Measurements from ENCODE around the gene RPL19. TPM values are rescaled to one million over a fixed set of nuclear protein-coding genes. Genes with fewer than 3 reads are reported as not detected.

Gene RPL19
- 1,000 to 10,000 TPM; 2,432 to 2,485 TPM for total RNA-seq

GRCh38 chr17:39200070-39200879 is at the start of gene RPL19:
Gene RPL19, plus strand, starts transcription at chr17:39200283. Its CDS starts 62 bp downstream, at chr17:39200345.
- no peaks in the 10 kb centered on the region for H3K27me3 Mint-ChIP-seq
- peak within 1 kb of the TSS; percentile 83 for H3K4me3 Mint-ChIP-seq
- H3K27ac Mint-ChIP-seq, result peak within 1 kb of the TSS; percentile 98
- no peaks in the 10 kb centered on the region for H3K9me3 Mint-ChIP-seq
- ATAC-seq (replicated peaks), result peak; percentile 73
- H3K4me1 Mint-ChIP-seq, result peaks cover 13% of the 10 kb centered on the region
- H3K36me3 Mint-ChIP-seq (ENCODE audit: low read depth), result peaks cover 56% of the 10 kb centered on the region

GRCh38 chr17:39150795-39151149 is 49.3 kb upstream of the RPL19 start:
- ATAC-seq (replicated peaks), result no peak

GRCh38 chr17:39151150-39151942 is 48.7 kb upstream of the RPL19 start, which contains the start of gene PLXDC1:
Gene PLXDC1, minus strand, starts transcription at chr17:39151637. Its CDS starts 200 bp downstream, at chr17:39151437.
- Mint-ChIP-seq H3K27me3 (peaks cover 5% of the 10 kb centered on the region), H3K9me3 (no peaks in the 10 kb centered on the region), H3K4me3 (peak within 1 kb of the TSS; percentile 100), H3K36me3 (ENCODE audit: low read depth) (peaks cover 24% of the 10 kb centered on the region), H3K27ac (peak within 1 kb of the TSS; percentile 100), H3K4me1 (peaks cover 31% of the 10 kb centered on the region)
- ATAC-seq (replicated peaks), result no peak

More at GRCh38 chr17:39150795-39151149, 49.3 kb upstream of the RPL19 start:
- no peaks in the 10 kb centered on the region for H3K9me3 Mint-ChIP-seq
- H3K27ac Mint-ChIP-seq, result no peak overlapping the region
- peaks cover 24% of the 10 kb centered on the region for H3K36me3 Mint-ChIP-seq (ENCODE audit: low read depth)
- H3K27me3 Mint-ChIP-seq, result peaks cover 5% of the 10 kb centered on the region
- peaks cover 31% of the 10 kb centered on the region for H3K4me1 Mint-ChIP-seq
- peak overlapping the region; percentile 44 for H3K4me3 Mint-ChIP-seq

GRCh38 chr17:39151943-39152818 is 47.9 kb upstream of the RPL19 start:
- peak overlapping the region; percentile 100 for H3K27ac Mint-ChIP-seq

GRCh38 chr17:39153599-39154051 is 46.5 kb upstream of the RPL19 start:
- ATAC-seq (replicated peaks), result peak; percentile 70
- H3K27me3 Mint-ChIP-seq, result peaks cover 5% of the 10 kb centered on the region
- no peaks in the 10 kb centered on the region for H3K9me3 Mint-ChIP-seq
- peaks cover 24% of the 10 kb centered on the region for H3K36me3 Mint-ChIP-seq (ENCODE audit: low read depth)
- peak overlapping the region; percentile 100 for H3K27ac Mint-ChIP-seq
- H3K4me3 Mint-ChIP-seq, result peak overlapping the region; percentile 100
- peaks cover 31% of the 10 kb centered on the region for H3K4me1 Mint-ChIP-seq

More at GRCh38 chr17:39151943-39152818, 47.9 kb upstream of the RPL19 start:
- Mint-ChIP-seq H3K4me3 (peak overlapping the region; percentile 100), H3K27me3 (peaks cover 5% of the 10 kb centered on the region), H3K9me3 (no peaks in the 10 kb centered on the region), H3K36me3 (ENCODE audit: low read depth) (peaks cover 24% of the 10 kb centered on the region), H3K4me1 (peaks cover 31% of the 10 kb centered on the region)
- ATAC-seq (replicated peaks), result no peak

GRCh38 chr17:39155654-39156053 is 44.4 kb upstream of the RPL19 start:
- H3K4me1 Mint-ChIP-seq, result peaks cover 26% of the 10 kb centered on the region
- peaks cover 24% of the 10 kb centered on the region for H3K36me3 Mint-ChIP-seq (ENCODE audit: low read depth)
- no peaks in the 10 kb centered on the region for H3K9me3 Mint-ChIP-seq
- H3K4me3 Mint-ChIP-seq, result no peak overlapping the region
- H3K27ac Mint-ChIP-seq, result no peak overlapping the region
- no peaks in the 10 kb centered on the region for H3K27me3 Mint-ChIP-seq
- ATAC-seq (replicated peaks), result no peak

GRCh38 chr17:39156491-39156890 is 43.6 kb upstream of the RPL19 start:
- ATAC-seq (replicated peaks), result no peak
- H3K4me3 Mint-ChIP-seq, result no peak overlapping the region
- no peak overlapping the region for H3K27ac Mint-ChIP-seq
- H3K36me3 Mint-ChIP-seq (ENCODE audit: low read depth), result peaks cover 24% of the 10 kb centered on the region
- no peaks in the 10 kb centered on the region for H3K9me3 Mint-ChIP-seq
- H3K4me1 Mint-ChIP-seq, result peaks cover 26% of the 10 kb centered on the region
- no peaks in the 10 kb centered on the region for H3K27me3 Mint-ChIP-seq

GRCh38 chr17:39158623-39159022 is 41.5 kb upstream of the RPL19 start:
- Mint-ChIP-seq H3K27me3 (no peaks in the 10 kb centered on the region), H3K27ac (no peak overlapping the region), H3K9me3 (no peaks in the 10 kb centered on the region), H3K4me3 (no peak overlapping the region), H3K36me3 (ENCODE audit: low read depth) (peaks cover 15% of the 10 kb centered on the region), H3K4me1 (peaks cover 10% of the 10 kb centered on the region)
- ATAC-seq (replicated peaks), result no peak

- peaks cover 6% of the 10 kb centered on the region for H3K4me1 Mint-ChIP-seq
- no peak overlapping the region for H3K27ac Mint-ChIP-seq
- no peaks in the 10 kb centered on the region for H3K36me3 Mint-ChIP-seq (ENCODE audit: low read depth)
- ATAC-seq (replicated peaks), result no peak
- H3K27me3 Mint-ChIP-seq, result peaks cover 14% of the 10 kb centered on the region
- no peaks in the 10 kb centered on the region for H3K9me3 Mint-ChIP-seq
- no peak overlapping the region for H3K4me3 Mint-ChIP-seq
These were observed 38.1 kb upstream of the RPL19 start for GRCh38 chr17:39161962-39162361.

- Mint-ChIP-seq H3K36me3 (ENCODE audit: low read depth) (no peaks in the 10 kb centered on the region), H3K27me3 (peaks cover 18% of the 10 kb centered on the region), H3K27ac (peak overlapping the region; percentile 42), H3K4me3 (peak overlapping the region; percentile 81), H3K9me3 (no peaks in the 10 kb centered on the region), H3K4me1 (peaks cover 11% of the 10 kb centered on the region)
- peak; percentile 94 for ATAC-seq (replicated peaks)
These were observed 35.4 kb upstream of the RPL19 start for GRCh38 chr17:39164675-39165143.

- H3K27me3 Mint-ChIP-seq, result peaks cover 18% of the 10 kb centered on the region
- H3K27ac Mint-ChIP-seq, result peak overlapping the region; percentile 42
- peak overlapping the region; percentile 81 for H3K4me3 Mint-ChIP-seq
- no peaks in the 10 kb centered on the region for H3K9me3 Mint-ChIP-seq
- H3K4me1 Mint-ChIP-seq, result peaks cover 11% of the 10 kb centered on the region
- ATAC-seq (replicated peaks), result peak; percentile 15
- H3K36me3 Mint-ChIP-seq (ENCODE audit: low read depth), result no peaks in the 10 kb centered on the region
These were observed 34.8 kb upstream of the RPL19 start for GRCh38 chr17:39165178-39165840.

- ATAC-seq (replicated peaks), result no peak
- peaks cover 18% of the 10 kb centered on the region for H3K27me3 Mint-ChIP-seq
- H3K27ac Mint-ChIP-seq, result peak within 1 kb of the TSS; percentile 42
- peaks cover 11% of the 10 kb centered on the region for H3K4me1 Mint-ChIP-seq
- no peaks in the 10 kb centered on the region for H3K36me3 Mint-ChIP-seq (ENCODE audit: low read depth)
- peak within 1 kb of the TSS; percentile 81 for H3K4me3 Mint-ChIP-seq
- no peaks in the 10 kb centered on the region for H3K9me3 Mint-ChIP-seq
These were observed 34.2 kb upstream of the RPL19 start, which contains the start of gene ARL5C for GRCh38 chr17:39165841-39166349. Gene ARL5C, minus strand, starts transcription at chr17:39166161. Its CDS starts 401 bp downstream, at chr17:39165760.

Data from activated T-helper 17 cell treated with anti-CD3 and anti-CD28 coated beads, Interleukin-2, amount 50 U/mL, for 72 hours (primary cell).